Transverse colon (tissue), 4 donors: ENCODE data around the gene RARRES1. TPM values are rescaled to one million over a fixed set of nuclear protein-coding genes. Genes with fewer than 3 reads are reported as not detected.

Source experiments
- DNase-seq: peaks from one replicate; pipeline ENCODE4 v3.0.0-alpha.2; 2019
- H3K27ac ChIP-seq, 4 donors: fragments of 200-600 bp; sonication (generic); 2 replicates each; pipeline ENCODE4 v1.5.1; 2016 to 2018; ENCODE audit warnings: inconsistent platforms in 4 of 4
- H3K27me3 ChIP-seq: fragments of 200-600 bp; sonication (generic); 2 replicates; pipeline ENCODE4 v1.5.1; 2017; ENCODE audit warnings: inconsistent platforms
- H3K36me3 ChIP-seq, 4 donors: fragments of 200-600 bp; sonication (generic); 2 replicates each; pipeline ENCODE4 v1.5.1; 2017 to 2019; ENCODE audit warnings: inconsistent platforms in 4 of 4
- H3K4me1 ChIP-seq, 4 donors: fragments of 200-600 bp; sonication (generic); 2 replicates each; pipeline ENCODE4 v1.5.1; 2017 to 2020; ENCODE audit warnings: inconsistent platforms in 4 of 4
- H3K4me3 ChIP-seq, 4 donors: fragments of 200-600 bp; sonication (generic); 1 replicate in 1 of 4; 2 replicates in 3 of 4; pipeline versions ENCODE4 v1.5.1 to v1.6.1; 2017 to 2019; ENCODE audit warnings: inconsistent platforms in 4 of 4
- H3K9me3 ChIP-seq, 2 donors: fragments of 200-600 bp; sonication (generic); 2 replicates each; pipeline ENCODE4 v1.5.1; 2017 to 2019; ENCODE audit warnings: inconsistent platforms in 2 of 2
- EP300 ChIP-seq: sonication (generic); formaldehyde crosslinking; IDR thresholded peaks from one replicate; pipeline ENCODE4 v1.6.1; 2017; ENCODE audit warnings: antibody characterized with exemption, low read depth
- POLR2A ChIP-seq: fragments of 450-650 bp; IDR thresholded peaks from one replicate; pipeline ENCODE4 v1.6.1; 2016; ENCODE audit warnings: antibody characterized with exemption, mild to moderate bottlenecking, moderate library complexity
- POLR2AphosphoS5 ChIP-seq, 3 donors: sonication (generic); formaldehyde crosslinking; IDR thresholded peaks; one replicate each; pipeline ENCODE4 v1.6.1; 2016; ENCODE audit warnings: antibody characterized with exemption in 3 of 3
- WGBS, 2 donors: methylation state at CpG; one replicate each; pipeline ENCODE4 v1.1.5; 2018; ENCODE audit warnings: low coverage in 1 of 2; 5-methylcytosine and 5-hydroxymethylcytosine counted together
- in situ Hi-C, 4 donors: fragments of 200-750 bp; cut with MboI; loops; one replicate each; pipeline versions ENCODE4 v1.15.0 to v1.15.1; 2017; ENCODE audit warnings: low sequenced_read_pairs in 3 of 4, low pct_ligation_motif_present in 1 of 4, low pct_unique_long_range_greater_than_20kb in 1 of 4
- intact Hi-C: fragments of 100-400 bp; cut with DNase I; formaldehyde crosslinking; loops from one replicate; pipeline ENCODE4 v1.15.1; 2023; ENCODE audit warnings: low total_unique reads
- total RNA-seq, 4 donors: library from RNA; depleted of rRNA; stranded (reverse); fragments of >200 nt; gene quantifications; one replicate each; pipeline ENCODE4 v1.1.0, GENCODE V29; 2016
- TF ChIP-seq, protein P1 (sequence below), 5 experiments: fragments of 200-600 bp in 3 of 5; fragments of 450-650 bp in 2 of 5; sonication (generic) in 3 of 5; IDR thresholded peaks; 1 replicate in 2 of 5; 2 replicates in 3 of 5; pipeline ENCODE4 v1.5.1; 2016 to 2017; ENCODE audit warnings: antibody characterized with exemption in 5 of 5, inconsistent platforms in 3 of 5, mild to moderate bottlenecking in 2 of 5, moderate library complexity in 1 of 5

The RARRES1 gene
- total RNA-seq, 4 donors from 2014 or later, result 3.4 to 71.5 (median 30.2) TPM

DNA sequence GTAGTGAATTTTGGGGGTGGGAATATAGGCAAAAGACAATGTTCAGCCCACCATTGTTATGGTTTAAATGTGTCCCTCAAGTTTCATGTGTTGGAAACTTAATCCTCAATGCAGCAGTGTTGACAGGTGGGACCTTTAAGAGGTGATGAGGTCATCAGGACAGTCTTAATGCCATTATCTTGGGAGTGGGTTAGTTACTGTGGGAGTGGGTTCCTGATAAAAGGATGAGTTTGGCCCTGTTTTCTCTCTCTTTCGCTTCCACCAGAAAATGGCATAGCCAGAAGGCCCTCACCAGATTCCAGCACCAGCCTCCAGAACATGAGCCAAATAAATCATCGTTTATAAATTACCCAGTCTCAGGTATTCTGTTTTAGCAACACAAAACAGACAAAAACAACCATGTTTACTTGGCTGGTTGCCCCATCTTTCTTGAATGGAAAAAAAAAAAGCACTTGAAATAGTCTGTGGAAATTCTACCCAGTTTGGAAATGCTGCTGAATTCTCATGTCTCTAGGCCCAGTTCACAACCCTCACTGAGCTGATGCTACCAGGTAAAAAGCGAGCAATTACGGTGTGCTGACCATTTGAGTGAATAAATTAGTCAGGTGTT lies 38.6 kb upstream of the RARRES1 start:
- Histone ChIP-seq H3K9me3 (no peaks in the 10 kb centered on the region), H3K36me3 (no peaks in the 10 kb centered on the region), H3K27ac (peak overlapping the region; percentile 53 to 77 (median 66)), H3K4me1 (peaks cover 7 to 88% (median 33%) of the 10 kb centered on the region in 4 donors), H3K27me3 (no peaks in the 10 kb centered on the region), H3K4me3 (no peak overlapping the region)
- intact Hi-C loops (no loop called here), in situ Hi-C loops (no loop called here)
- DNase-seq, result no peak
- TF ChIP-seq POLR2AphosphoS5 (IDR thresholded peaks at IDR 0.05) (no peak), POLR2A (no peak), EP300 (no peak)
- TF ChIP-seq, protein P1, sequence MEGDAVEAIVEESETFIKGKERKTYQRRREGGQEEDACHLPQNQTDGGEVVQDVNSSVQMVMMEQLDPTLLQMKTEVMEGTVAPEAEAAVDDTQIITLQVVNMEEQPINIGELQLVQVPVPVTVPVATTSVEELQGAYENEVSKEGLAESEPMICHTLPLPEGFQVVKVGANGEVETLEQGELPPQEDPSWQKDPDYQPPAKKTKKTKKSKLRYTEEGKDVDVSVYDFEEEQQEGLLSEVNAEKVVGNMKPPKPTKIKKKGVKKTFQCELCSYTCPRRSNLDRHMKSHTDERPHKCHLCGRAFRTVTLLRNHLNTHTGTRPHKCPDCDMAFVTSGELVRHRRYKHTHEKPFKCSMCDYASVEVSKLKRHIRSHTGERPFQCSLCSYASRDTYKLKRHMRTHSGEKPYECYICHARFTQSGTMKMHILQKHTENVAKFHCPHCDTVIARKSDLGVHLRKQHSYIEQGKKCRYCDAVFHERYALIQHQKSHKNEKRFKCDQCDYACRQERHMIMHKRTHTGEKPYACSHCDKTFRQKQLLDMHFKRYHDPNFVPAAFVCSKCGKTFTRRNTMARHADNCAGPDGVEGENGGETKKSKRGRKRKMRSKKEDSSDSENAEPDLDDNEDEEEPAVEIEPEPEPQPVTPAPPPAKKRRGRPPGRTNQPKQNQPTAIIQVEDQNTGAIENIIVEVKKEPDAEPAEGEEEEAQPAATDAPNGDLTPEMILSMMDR (IDR thresholded peaks at IDR 0.05), result no peak
- WGBS, 2 donors, result 88 to 94% methylated on average over 2 to 4 of the region's 4 CpGs

DNA sequence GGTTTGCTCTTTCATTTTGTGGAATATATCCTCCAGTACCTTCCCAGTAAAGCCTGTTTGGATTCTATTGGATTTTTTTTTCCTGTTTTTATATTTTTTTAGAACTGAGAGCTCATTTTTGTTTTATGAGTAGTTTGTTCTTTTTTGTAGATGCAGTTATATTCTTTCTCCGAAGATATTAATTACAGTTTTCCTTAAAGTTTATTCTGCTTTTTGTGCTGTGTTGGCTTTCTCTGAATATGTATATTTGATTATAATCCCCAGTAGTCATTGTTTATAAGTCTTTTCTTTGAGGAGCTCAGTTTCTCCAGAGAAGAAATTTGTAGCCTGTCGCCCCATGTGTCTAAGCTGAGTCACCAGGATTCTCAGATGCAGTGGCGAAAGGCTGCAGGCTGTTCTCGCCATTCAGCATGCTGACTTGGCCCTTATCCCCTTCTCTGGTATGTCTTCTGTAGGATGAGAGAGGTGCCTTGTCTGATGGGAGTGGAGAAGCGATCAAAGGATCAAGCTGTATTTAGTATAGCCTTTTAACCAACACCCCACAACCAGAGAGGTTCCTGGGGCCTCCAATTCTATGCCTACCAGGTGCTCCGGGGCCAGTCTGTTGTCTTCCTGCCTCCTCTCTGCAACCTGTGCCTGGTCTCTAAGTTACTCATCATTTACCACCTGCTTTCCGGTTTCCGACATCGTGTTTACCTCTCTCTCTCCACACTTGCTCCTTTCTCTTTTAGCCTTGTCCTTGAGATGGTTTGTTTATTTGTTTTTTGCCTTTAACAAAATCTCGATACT lies 37.9 kb upstream of the RARRES1 start:
- no peaks in the 10 kb centered on the region for H3K9me3 ChIP-seq
- no peak overlapping the region for H3K4me3 ChIP-seq
- H3K4me1 ChIP-seq, result peaks cover 7 to 86% (median 32%) of the 10 kb centered on the region in 4 donors
- no peaks in the 10 kb centered on the region for H3K27me3 ChIP-seq
- H3K36me3 ChIP-seq, result no peaks in the 10 kb centered on the region
- intact Hi-C loops (no loop called here), in situ Hi-C loops (no loop called here)
- no peak for TF ChIP-seq EP300
- TF ChIP-seq POLR2AphosphoS5 (IDR thresholded peaks at IDR 0.05), result no peak
- no peak for TF ChIP-seq POLR2A
- TF ChIP-seq, protein P1 (IDR thresholded peaks at IDR 0.05), result no peak
- DNase-seq, result no peak
- peak overlapping the region; percentile 53 to 77 (median 66) for H3K27ac ChIP-seq
- 76 to 86% methylated on average over 9 to 10 of the region's 10 CpGs for WGBS, 2 donors

DNA sequence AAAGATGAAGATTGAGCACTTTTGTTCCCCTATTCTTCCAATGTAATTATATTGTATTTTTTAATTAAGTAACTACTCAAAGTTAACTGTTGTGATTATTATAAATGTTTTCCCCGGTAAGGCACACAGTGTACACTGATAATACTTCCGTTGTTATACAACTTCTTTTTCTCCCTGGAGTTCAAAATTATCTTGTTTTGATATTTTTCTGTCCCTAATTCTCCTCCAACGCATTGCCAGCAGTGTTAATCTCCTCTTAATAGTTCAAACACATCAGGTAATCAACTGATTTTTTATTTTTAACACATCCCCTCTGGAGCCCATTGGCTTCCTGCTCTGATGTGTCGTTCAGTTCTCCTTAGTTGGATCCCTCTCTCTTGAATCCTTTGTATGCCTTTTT lies 37.3 kb upstream of the RARRES1 start:
- WGBS, 2 donors, result 37 to 48% methylated on average over 4 of the region's 4 CpGs
- DNase-seq, result no peak
- Histone ChIP-seq H3K36me3 (no peaks in the 10 kb centered on the region), H3K27me3 (no peaks in the 10 kb centered on the region), H3K27ac (peak overlapping the region; percentile 53 to 77 (median 66)), H3K9me3 (no peaks in the 10 kb centered on the region), H3K4me1 (peaks cover 7 to 80% (median 28%) of the 10 kb centered on the region in 4 donors), H3K4me3 (no peak overlapping the region)
- in situ Hi-C loops (no loop called here), intact Hi-C loops (no loop called here)
- TF ChIP-seq, protein P1 (IDR thresholded peaks at IDR 0.05), result no peak
- TF ChIP-seq POLR2A, result no peak
- no peak for TF ChIP-seq POLR2AphosphoS5 (IDR thresholded peaks at IDR 0.05)
- TF ChIP-seq EP300, result no peak

DNA sequence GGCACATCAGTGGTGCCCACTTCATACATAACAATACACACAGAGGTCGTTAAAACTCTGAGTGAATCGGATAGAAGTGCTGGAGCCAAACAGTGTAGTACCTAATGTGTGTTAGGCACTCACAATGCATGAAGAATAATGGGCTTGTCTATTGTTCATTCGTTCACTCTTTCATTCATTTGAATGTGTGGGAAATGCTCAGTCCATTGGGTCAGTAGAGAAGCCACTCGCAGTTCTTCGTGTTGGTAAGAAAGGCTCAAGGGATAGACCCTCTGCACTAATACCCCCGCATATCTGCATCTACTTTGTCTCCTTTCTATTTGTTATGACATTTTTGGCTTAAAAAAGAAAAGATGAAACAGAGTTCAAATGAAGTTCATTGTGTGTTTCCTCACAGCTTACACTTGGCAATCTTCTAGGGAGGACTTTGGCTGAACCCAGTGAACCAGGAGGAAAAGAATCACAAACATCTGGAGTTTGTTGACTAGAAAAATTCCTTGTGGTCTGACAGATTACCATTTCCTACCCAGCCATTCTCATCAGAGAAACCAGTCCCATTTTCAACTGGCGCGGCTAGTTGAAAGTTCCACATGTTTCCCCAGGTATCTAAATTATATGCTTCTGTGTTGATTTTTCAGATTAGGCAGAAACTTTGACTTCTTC lies 36.8 kb upstream of the RARRES1 start:
- peaks cover 7 to 75% (median 28%) of the 10 kb centered on the region in 4 donors for H3K4me1 ChIP-seq
- intact Hi-C loops, result no loop called here

More for the DNA sequence above, 36.8 kb upstream of the RARRES1 start:
- Histone ChIP-seq H3K36me3 (no peaks in the 10 kb centered on the region), H3K4me3 (no peak overlapping the region), H3K27me3 (no peaks in the 10 kb centered on the region), H3K9me3 (no peaks in the 10 kb centered on the region), H3K27ac (peak overlapping the region; percentile 53 to 77 (median 66))
- 55 to 61% methylated on average over 6 to 8 of the region's 8 CpGs for WGBS, 2 donors
- DNase-seq, result peak; percentile 11
- in situ Hi-C loops, result no loop called here
- peak; percentile 61 to 88 (median 82) for TF ChIP-seq POLR2AphosphoS5 (IDR thresholded peaks at IDR 0.05)
- TF ChIP-seq POLR2A, result no peak
- TF ChIP-seq, protein P1 (IDR thresholded peaks at IDR 0.05), result no peak
- peak; percentile 42 for TF ChIP-seq EP300
